ENCODE data around the gene G0S2. TPM values are rescaled to one million over a fixed set of nuclear protein-coding genes. Genes with fewer than 3 reads are reported as not detected.
A peak's percentile ranks its signal among the peaks of the same experiment; 100 is the strongest.

The G0S2 gene
- total RNA-seq, 1 donor from 2014 or later: 0.79 TPM

GRCh38 chr1:209655411-209656231 lies 19.6 kb upstream of the G0S2 start:
- TF ChIP-seq CTCF (IDR thresholded peaks at IDR 0.05; ENCODE audit: unreplicated experiment): no peak
- no peak overlapping the region for H3K4me3 Mint-ChIP-seq (ENCODE audit: low read depth)
- H3K36me3 Mint-ChIP-seq (ENCODE audit: insufficient read depth): no peaks in the 10 kb centered on the region
- H3K9me3 Mint-ChIP-seq (ENCODE audit: low read depth): no peaks in the 10 kb centered on the region
- H3K27me3 Mint-ChIP-seq: no peaks in the 10 kb centered on the region
- H3K27ac Mint-ChIP-seq: peak overlapping the region; percentile 93
- no peak for DNase-seq (ENCODE audit: low spot score, unreplicated experiment)
- H3K4me1 Mint-ChIP-seq (ENCODE audit: low read depth): peaks cover 43% of the 10 kb centered on the region

GRCh38 chr1:209657140-209657879 lies 17.9 kb upstream of the G0S2 start:
- no peak for DNase-seq (ENCODE audit: low spot score, unreplicated experiment)
- Mint-ChIP-seq H3K9me3 (ENCODE audit: low read depth) (no peaks in the 10 kb centered on the region), H3K27me3 (no peaks in the 10 kb centered on the region), H3K27ac (peak overlapping the region; percentile 10), H3K4me1 (ENCODE audit: low read depth) (peaks cover 35% of the 10 kb centered on the region), H3K4me3 (ENCODE audit: low read depth) (no peak overlapping the region), H3K36me3 (ENCODE audit: insufficient read depth) (no peaks in the 10 kb centered on the region)
- no peak for TF ChIP-seq CTCF (IDR thresholded peaks at IDR 0.05; ENCODE audit: unreplicated experiment)

- H3K27ac Mint-ChIP-seq: no peak overlapping the region
- no peaks in the 10 kb centered on the region for H3K36me3 Mint-ChIP-seq (ENCODE audit: insufficient read depth)
- H3K4me3 Mint-ChIP-seq (ENCODE audit: low read depth): no peak overlapping the region
- no peaks in the 10 kb centered on the region for H3K9me3 Mint-ChIP-seq (ENCODE audit: low read depth)
- TF ChIP-seq CTCF (IDR thresholded peaks at IDR 0.05; ENCODE audit: unreplicated experiment): no peak
- DNase-seq (ENCODE audit: low spot score, unreplicated experiment): no peak
- peaks cover under 1% of the 10 kb centered on the region for H3K27me3 Mint-ChIP-seq
- H3K4me1 Mint-ChIP-seq (ENCODE audit: low read depth): peaks cover 30% of the 10 kb centered on the region
Observed at GRCh38 chr1:209657918-209658317, 17.3 kb upstream of the G0S2 start.

- H3K27me3 Mint-ChIP-seq: peaks cover 3% of the 10 kb centered on the region
- no peak for TF ChIP-seq CTCF (IDR thresholded peaks at IDR 0.05; ENCODE audit: unreplicated experiment)
- no peaks in the 10 kb centered on the region for H3K36me3 Mint-ChIP-seq (ENCODE audit: insufficient read depth)
- H3K4me1 Mint-ChIP-seq (ENCODE audit: low read depth): peaks cover 14% of the 10 kb centered on the region
- H3K4me3 Mint-ChIP-seq (ENCODE audit: low read depth): no peak overlapping the region
- no peaks in the 10 kb centered on the region for H3K9me3 Mint-ChIP-seq (ENCODE audit: low read depth)
- no peak for DNase-seq (ENCODE audit: low spot score, unreplicated experiment)
- no peak overlapping the region for H3K27ac Mint-ChIP-seq
Observed at GRCh38 chr1:209659909-209660308, 15.3 kb upstream of the G0S2 start.

GRCh38 chr1:209661071-209661470 lies 14.1 kb upstream of the G0S2 start:
- TF ChIP-seq CTCF (IDR thresholded peaks at IDR 0.05; ENCODE audit: unreplicated experiment): no peak
- Mint-ChIP-seq H3K4me1 (ENCODE audit: low read depth) (peaks cover 7% of the 10 kb centered on the region), H3K27ac (no peak overlapping the region), H3K27me3 (peaks cover 3% of the 10 kb centered on the region), H3K4me3 (ENCODE audit: low read depth) (no peak overlapping the region), H3K36me3 (ENCODE audit: insufficient read depth) (no peaks in the 10 kb centered on the region), H3K9me3 (ENCODE audit: low read depth) (no peaks in the 10 kb centered on the region)
- no peak for DNase-seq (ENCODE audit: low spot score, unreplicated experiment)

All from progenitor cell of endocrine pancreas (in vitro differentiated cells).